GM23338 (cell line): ENCODE results near the gene RFX4. TPM values are rescaled to one million over a fixed set of nuclear protein-coding genes. Genes with fewer than 3 reads are reported as not detected.
"Not testable (repeated sequence)": the region's sequence is repeated elsewhere in the genome, so short reads cannot be mapped to it uniquely, and the experiment has no call there.

Source experiments
- ATAC-seq: fragments of 200-7000 bp; cut with Tn5 transposase; 3 replicates; pipeline ENCODE4 v1.9.1; 2020
- DNase-seq: peaks from one replicate; pipeline ENCODE4 v3.0.0-alpha.2; 2015; ENCODE audit warnings: low spot score
- H2AFZ ChIP-seq: fragments of 200-600 bp; sonication (generic); 2 replicates; pipeline ENCODE4 v1.8.0; 2016; ENCODE audit warnings: antibody characterized with exemption, mild to moderate bottlenecking, moderate library complexity
- H3F3A ChIP-seq: fragments of 200-600 bp; sonication (generic); replicated peaks from 2 replicates; pipeline ENCODE4 v1.8.0; 2017; ENCODE audit warnings: antibody characterized with exemption, mixed run types, low read depth
- H3K27ac ChIP-seq: fragments of 200-600 bp; sonication (generic); 2 replicates; pipeline ENCODE4 v1.6.1; 2016; ENCODE audit warnings: low read depth
- H3K27me3 ChIP-seq: fragments of 200-600 bp; sonication (generic); 2 replicates; pipeline ENCODE4 v1.8.0; 2016; ENCODE audit warnings: mild to moderate bottlenecking, mixed run types, moderate library complexity; ENCODE audit not compliant: insufficient read depth
- H3K36me3 ChIP-seq: fragments of 200-600 bp; sonication (generic); 2 replicates; pipeline ENCODE4 v1.8.0; 2016; ENCODE audit warnings: mild to moderate bottlenecking; ENCODE audit not compliant: insufficient read depth
- H3K4me1 ChIP-seq: fragments of 200-600 bp; sonication (generic); 2 replicates; pipeline ENCODE4 v1.8.0; 2016; ENCODE audit warnings: mild to moderate bottlenecking, moderate library complexity; ENCODE audit not compliant: insufficient read depth
- H3K4me2 ChIP-seq: fragments of 200-600 bp; sonication (generic); 2 replicates; pipeline ENCODE4 v1.7.1; 2017; ENCODE audit warnings: mixed run types
- H3K4me3 ChIP-seq: fragments of 200-600 bp; sonication (generic); 2 replicates; pipeline ENCODE4 v1.6.1; 2016; ENCODE audit warnings: mixed run types
- H3K79me2 ChIP-seq: fragments of 200-600 bp; sonication (generic); replicated peaks from 2 replicates; pipeline ENCODE4 v1.8.0; 2017; ENCODE audit warnings: mild to moderate bottlenecking; ENCODE audit not compliant: insufficient read depth
- H3K9me2 ChIP-seq: fragments of 200-600 bp; sonication (generic); 2 replicates; pipeline ENCODE4 v1.8.0; 2017; ENCODE audit not compliant: insufficient read depth
- H4K20me1 ChIP-seq: fragments of 200-600 bp; sonication (generic); replicated peaks from 2 replicates; pipeline ENCODE4 v1.8.0; 2017; ENCODE audit warnings: mild to moderate bottlenecking; ENCODE audit not compliant: insufficient read depth
- H3K27ac Mint-ChIP-seq: 2 replicates; pipeline ENCODE4 v1.8.0; 2020; ENCODE audit warnings: inconsistent platforms, mild to moderate bottlenecking, moderate library complexity, mixed read lengths
- H3K27me3 Mint-ChIP-seq: 3 replicates; pipeline ENCODE4 v1.8.0; 2022; ENCODE audit warnings: low read depth, mild to moderate bottlenecking, moderate library complexity, mixed read lengths, inconsistent platforms; ENCODE audit not compliant: insufficient read depth, poor library complexity
- H3K36me3 Mint-ChIP-seq: 3 replicates; pipeline ENCODE4 v1.8.0; 2021; ENCODE audit warnings: low read depth, mild to moderate bottlenecking, inconsistent platforms, moderate library complexity, mixed read lengths
- H3K4me1 Mint-ChIP-seq: 3 replicates; pipeline ENCODE4 v1.8.0; 2020; ENCODE audit warnings: mild to moderate bottlenecking, inconsistent platforms, mixed read lengths
- H3K4me3 Mint-ChIP-seq: 3 replicates; pipeline ENCODE4 v1.8.0; 2021; ENCODE audit warnings: moderate library complexity, mild to moderate bottlenecking, inconsistent platforms, mixed read lengths
- H3K9me3 Mint-ChIP-seq: 3 replicates; pipeline ENCODE4 v1.8.0; 2020; ENCODE audit warnings: moderate library complexity, mild to moderate bottlenecking, inconsistent platforms, mixed read lengths
- EZH2phosphoT487 ChIP-seq: fragments of 200-600 bp; sonication (generic); IDR thresholded peaks from one replicate; pipeline ENCODE4 v1.8.1; 2018; ENCODE audit warnings: antibody characterized with exemption; ENCODE audit not compliant: unreplicated experiment
- POLR2AphosphoS5 ChIP-seq: IDR thresholded peaks from 2 replicates; pipeline ENCODE4 v1.6.1; 2016; ENCODE audit warnings: antibody characterized with exemption, low read depth
- STAT1 ChIP-seq: IDR thresholded peaks from one replicate; pipeline ENCODE4 v1.6.1; 2016; ENCODE audit warnings: antibody characterized with exemption; ENCODE audit not compliant: unreplicated experiment
- ZNF114 ChIP-seq: fragments of 250-450 bp; sonication (Bioruptor Pico); IDR thresholded peaks from 2 replicates; pipeline ENCODE4 v1.5.0; 2020; ENCODE audit warnings: mild to moderate bottlenecking, moderate library complexity
- ZNF331 ChIP-seq: fragments of 250-450 bp; sonication (Bioruptor Pico); IDR thresholded peaks from 2 replicates; pipeline ENCODE4 v1.5.0; 2020; ENCODE audit warnings: low read depth, mild to moderate bottlenecking, moderate library complexity
- polyA plus RNA-seq: library from polyadenylated mRNA; unstranded; fragments of >200 nt; fragmentation: Nextera tagmentation; extraction: Ambion mirVana; gene quantifications from 2 replicates; pipeline ENCODE4 v1.2.1, GENCODE V29; 2016
- total RNA-seq: library from RNA; depleted of rRNA; stranded (reverse); fragments of >200 nt; shearing (Covaris generic); gene quantifications from 2 replicates; pipeline ENCODE4 v1.2.3, GENCODE V29; 2014
- TF ChIP-seq, protein P1 (sequence below): IDR thresholded peaks from one replicate; pipeline ENCODE4 v1.6.1; 2018; ENCODE audit warnings: antibody characterized with exemption; ENCODE audit not compliant: unreplicated experiment
- TF ChIP-seq, protein P2 (sequence below), 2 experiments: fragments of 200-600 bp in 1 of 2; sonication (generic) in 1 of 2; conservative IDR thresholded peaks; 2 replicates each; pipeline versions ENCODE4 v1.5.1 to v1.6.1; 2016 to 2017; ENCODE audit warnings: antibody characterized with exemption in 2 of 2, low read depth in 2 of 2, mild to moderate bottlenecking in 2 of 2, moderate library complexity in 1 of 2
- TF ChIP-seq, protein P3 (sequence below): IDR thresholded peaks from 2 replicates; pipeline ENCODE4 v1.6.1; 2016; ENCODE audit warnings: antibody characterized with exemption
- TF ChIP-seq, protein P4 (sequence below): fragments of 250-450 bp; sonication (Bioruptor Pico); IDR thresholded peaks from 2 replicates; pipeline ENCODE4 v1.5.0; 2020; ENCODE audit warnings: mild to moderate bottlenecking, moderate library complexity

The RFX4 gene
- total and polyA plus RNA-seq, 2 experiments from 2014 or later, result 0.23 TPM; not detected in 1

DNA sequence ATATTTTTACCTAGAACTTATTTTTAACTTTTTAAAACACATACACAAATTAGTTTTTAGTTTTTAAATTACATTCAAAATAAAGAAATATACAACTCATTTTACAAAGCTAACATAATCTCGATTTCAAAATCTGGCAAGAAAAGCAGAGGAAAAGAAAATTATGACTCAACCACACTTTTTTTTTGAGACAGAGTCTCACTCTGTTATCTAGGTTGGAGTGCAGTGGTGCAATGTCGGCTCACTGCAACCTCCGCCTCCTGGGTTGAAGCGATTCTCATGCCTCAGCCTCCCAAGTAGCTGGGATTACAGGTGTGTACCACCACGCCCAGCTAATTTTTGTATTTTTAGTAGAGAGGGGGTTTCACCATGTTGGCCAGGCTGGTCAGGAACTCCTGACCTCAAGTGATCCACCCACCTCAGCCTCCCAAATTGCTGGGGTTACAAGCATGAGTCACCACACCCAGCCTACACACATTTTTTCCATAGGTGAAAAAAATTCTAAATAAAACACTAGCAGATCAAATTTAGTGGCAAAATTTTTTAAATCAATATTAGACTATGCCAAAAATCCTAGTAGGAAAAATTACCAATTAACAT lies 143.9 kb downstream of the RFX4 start:
- H3K79me2 ChIP-seq, H3K36me3 Mint-ChIP-seq, H3K9me3 Mint-ChIP-seq, H2AFZ ChIP-seq, DNase-seq, H3K4me3 ChIP-seq, H3K4me1 ChIP-seq, H3K4me2 ChIP-seq, ATAC-seq, H3K27me3 Mint-ChIP-seq, H3K9me2 ChIP-seq, H3K4me3 Mint-ChIP-seq, H3K27ac Mint-ChIP-seq, H3K36me3 ChIP-seq, H4K20me1 ChIP-seq, H3K27me3 ChIP-seq, H3K27ac ChIP-seq, H3F3A ChIP-seq: not testable (repeated sequence)
- peaks cover 19% of the 10 kb centered on the region for H3K4me1 Mint-ChIP-seq

DNA sequence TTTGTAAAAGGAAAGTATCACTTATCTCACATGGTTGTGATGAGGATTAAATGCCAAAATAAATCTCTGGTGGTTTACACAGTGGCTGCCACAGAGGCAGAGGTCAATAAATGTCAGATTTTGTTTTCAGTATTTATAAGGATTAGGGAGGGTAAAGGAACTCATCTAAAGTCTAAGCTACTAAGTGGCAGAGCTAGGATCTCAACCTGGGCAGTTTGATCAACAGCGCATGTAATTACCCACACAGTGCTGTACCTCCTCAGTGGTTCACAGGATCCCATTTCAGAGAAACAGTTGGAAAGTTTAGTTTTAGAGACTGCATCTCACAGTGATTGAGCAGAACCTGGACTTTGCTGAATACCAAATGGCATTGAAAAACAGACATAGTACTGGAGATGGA lies 146.8 kb downstream of the RFX4 start:
- no peaks in the 10 kb centered on the region for H3K4me1 ChIP-seq
- Mint-ChIP-seq H3K27ac (no peak overlapping the region), H3K4me3 (no peak overlapping the region), H3K27me3 (peaks cover 8% of the 10 kb centered on the region), H3K9me3 (no peaks in the 10 kb centered on the region), H3K4me1 (no peaks in the 10 kb centered on the region), H3K36me3 (no peaks in the 10 kb centered on the region)
- ATAC-seq, result no peak
- H4K20me1 ChIP-seq, result no peaks in the 10 kb centered on the region
- H3K4me2 ChIP-seq, result no peak overlapping the region
- no peaks in the 10 kb centered on the region for H3K36me3 ChIP-seq
- no peak overlapping the region for H2AFZ ChIP-seq
- no peak overlapping the region for H3K27ac ChIP-seq
- no peak overlapping the region for H3K4me3 ChIP-seq
- H3K27me3 ChIP-seq, result no peaks in the 10 kb centered on the region
- no peak for DNase-seq
- no peaks in the 10 kb centered on the region for H3K79me2 ChIP-seq
- 0 out of 2 replicates have a peak, but pooled peaks cover 3% of the 10 kb centered on the region for H3K9me2 ChIP-seq
- no peaks in the 10 kb centered on the region for H3F3A ChIP-seq
- TF ChIP-seq POLR2AphosphoS5 (no peak), EZH2phosphoT487 (no peak), STAT1 (no peak), ZNF114 (no peak), ZNF331 (CRISPR knock-in tag) (no peak)
- TF ChIP-seq, protein P1, sequence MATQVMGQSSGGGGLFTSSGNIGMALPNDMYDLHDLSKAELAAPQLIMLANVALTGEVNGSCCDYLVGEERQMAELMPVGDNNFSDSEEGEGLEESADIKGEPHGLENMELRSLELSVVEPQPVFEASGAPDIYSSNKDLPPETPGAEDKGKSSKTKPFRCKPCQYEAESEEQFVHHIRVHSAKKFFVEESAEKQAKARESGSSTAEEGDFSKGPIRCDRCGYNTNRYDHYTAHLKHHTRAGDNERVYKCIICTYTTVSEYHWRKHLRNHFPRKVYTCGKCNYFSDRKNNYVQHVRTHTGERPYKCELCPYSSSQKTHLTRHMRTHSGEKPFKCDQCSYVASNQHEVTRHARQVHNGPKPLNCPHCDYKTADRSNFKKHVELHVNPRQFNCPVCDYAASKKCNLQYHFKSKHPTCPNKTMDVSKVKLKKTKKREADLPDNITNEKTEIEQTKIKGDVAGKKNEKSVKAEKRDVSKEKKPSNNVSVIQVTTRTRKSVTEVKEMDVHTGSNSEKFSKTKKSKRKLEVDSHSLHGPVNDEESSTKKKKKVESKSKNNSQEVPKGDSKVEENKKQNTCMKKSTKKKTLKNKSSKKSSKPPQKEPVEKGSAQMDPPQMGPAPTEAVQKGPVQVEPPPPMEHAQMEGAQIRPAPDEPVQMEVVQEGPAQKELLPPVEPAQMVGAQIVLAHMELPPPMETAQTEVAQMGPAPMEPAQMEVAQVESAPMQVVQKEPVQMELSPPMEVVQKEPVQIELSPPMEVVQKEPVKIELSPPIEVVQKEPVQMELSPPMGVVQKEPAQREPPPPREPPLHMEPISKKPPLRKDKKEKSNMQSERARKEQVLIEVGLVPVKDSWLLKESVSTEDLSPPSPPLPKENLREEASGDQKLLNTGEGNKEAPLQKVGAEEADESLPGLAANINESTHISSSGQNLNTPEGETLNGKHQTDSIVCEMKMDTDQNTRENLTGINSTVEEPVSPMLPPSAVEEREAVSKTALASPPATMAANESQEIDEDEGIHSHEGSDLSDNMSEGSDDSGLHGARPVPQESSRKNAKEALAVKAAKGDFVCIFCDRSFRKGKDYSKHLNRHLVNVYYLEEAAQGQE, result no peak
- TF ChIP-seq, protein P2, sequence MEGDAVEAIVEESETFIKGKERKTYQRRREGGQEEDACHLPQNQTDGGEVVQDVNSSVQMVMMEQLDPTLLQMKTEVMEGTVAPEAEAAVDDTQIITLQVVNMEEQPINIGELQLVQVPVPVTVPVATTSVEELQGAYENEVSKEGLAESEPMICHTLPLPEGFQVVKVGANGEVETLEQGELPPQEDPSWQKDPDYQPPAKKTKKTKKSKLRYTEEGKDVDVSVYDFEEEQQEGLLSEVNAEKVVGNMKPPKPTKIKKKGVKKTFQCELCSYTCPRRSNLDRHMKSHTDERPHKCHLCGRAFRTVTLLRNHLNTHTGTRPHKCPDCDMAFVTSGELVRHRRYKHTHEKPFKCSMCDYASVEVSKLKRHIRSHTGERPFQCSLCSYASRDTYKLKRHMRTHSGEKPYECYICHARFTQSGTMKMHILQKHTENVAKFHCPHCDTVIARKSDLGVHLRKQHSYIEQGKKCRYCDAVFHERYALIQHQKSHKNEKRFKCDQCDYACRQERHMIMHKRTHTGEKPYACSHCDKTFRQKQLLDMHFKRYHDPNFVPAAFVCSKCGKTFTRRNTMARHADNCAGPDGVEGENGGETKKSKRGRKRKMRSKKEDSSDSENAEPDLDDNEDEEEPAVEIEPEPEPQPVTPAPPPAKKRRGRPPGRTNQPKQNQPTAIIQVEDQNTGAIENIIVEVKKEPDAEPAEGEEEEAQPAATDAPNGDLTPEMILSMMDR (conservative IDR thresholded peaks at IDR 0.05; ENCODE audit: low read depth in 2 of 2), result no peak
- TF ChIP-seq, protein P3, sequence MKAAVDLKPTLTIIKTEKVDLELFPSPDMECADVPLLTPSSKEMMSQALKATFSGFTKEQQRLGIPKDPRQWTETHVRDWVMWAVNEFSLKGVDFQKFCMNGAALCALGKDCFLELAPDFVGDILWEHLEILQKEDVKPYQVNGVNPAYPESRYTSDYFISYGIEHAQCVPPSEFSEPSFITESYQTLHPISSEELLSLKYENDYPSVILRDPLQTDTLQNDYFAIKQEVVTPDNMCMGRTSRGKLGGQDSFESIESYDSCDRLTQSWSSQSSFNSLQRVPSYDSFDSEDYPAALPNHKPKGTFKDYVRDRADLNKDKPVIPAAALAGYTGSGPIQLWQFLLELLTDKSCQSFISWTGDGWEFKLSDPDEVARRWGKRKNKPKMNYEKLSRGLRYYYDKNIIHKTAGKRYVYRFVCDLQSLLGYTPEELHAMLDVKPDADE, result no peak
- TF ChIP-seq, protein P4, sequence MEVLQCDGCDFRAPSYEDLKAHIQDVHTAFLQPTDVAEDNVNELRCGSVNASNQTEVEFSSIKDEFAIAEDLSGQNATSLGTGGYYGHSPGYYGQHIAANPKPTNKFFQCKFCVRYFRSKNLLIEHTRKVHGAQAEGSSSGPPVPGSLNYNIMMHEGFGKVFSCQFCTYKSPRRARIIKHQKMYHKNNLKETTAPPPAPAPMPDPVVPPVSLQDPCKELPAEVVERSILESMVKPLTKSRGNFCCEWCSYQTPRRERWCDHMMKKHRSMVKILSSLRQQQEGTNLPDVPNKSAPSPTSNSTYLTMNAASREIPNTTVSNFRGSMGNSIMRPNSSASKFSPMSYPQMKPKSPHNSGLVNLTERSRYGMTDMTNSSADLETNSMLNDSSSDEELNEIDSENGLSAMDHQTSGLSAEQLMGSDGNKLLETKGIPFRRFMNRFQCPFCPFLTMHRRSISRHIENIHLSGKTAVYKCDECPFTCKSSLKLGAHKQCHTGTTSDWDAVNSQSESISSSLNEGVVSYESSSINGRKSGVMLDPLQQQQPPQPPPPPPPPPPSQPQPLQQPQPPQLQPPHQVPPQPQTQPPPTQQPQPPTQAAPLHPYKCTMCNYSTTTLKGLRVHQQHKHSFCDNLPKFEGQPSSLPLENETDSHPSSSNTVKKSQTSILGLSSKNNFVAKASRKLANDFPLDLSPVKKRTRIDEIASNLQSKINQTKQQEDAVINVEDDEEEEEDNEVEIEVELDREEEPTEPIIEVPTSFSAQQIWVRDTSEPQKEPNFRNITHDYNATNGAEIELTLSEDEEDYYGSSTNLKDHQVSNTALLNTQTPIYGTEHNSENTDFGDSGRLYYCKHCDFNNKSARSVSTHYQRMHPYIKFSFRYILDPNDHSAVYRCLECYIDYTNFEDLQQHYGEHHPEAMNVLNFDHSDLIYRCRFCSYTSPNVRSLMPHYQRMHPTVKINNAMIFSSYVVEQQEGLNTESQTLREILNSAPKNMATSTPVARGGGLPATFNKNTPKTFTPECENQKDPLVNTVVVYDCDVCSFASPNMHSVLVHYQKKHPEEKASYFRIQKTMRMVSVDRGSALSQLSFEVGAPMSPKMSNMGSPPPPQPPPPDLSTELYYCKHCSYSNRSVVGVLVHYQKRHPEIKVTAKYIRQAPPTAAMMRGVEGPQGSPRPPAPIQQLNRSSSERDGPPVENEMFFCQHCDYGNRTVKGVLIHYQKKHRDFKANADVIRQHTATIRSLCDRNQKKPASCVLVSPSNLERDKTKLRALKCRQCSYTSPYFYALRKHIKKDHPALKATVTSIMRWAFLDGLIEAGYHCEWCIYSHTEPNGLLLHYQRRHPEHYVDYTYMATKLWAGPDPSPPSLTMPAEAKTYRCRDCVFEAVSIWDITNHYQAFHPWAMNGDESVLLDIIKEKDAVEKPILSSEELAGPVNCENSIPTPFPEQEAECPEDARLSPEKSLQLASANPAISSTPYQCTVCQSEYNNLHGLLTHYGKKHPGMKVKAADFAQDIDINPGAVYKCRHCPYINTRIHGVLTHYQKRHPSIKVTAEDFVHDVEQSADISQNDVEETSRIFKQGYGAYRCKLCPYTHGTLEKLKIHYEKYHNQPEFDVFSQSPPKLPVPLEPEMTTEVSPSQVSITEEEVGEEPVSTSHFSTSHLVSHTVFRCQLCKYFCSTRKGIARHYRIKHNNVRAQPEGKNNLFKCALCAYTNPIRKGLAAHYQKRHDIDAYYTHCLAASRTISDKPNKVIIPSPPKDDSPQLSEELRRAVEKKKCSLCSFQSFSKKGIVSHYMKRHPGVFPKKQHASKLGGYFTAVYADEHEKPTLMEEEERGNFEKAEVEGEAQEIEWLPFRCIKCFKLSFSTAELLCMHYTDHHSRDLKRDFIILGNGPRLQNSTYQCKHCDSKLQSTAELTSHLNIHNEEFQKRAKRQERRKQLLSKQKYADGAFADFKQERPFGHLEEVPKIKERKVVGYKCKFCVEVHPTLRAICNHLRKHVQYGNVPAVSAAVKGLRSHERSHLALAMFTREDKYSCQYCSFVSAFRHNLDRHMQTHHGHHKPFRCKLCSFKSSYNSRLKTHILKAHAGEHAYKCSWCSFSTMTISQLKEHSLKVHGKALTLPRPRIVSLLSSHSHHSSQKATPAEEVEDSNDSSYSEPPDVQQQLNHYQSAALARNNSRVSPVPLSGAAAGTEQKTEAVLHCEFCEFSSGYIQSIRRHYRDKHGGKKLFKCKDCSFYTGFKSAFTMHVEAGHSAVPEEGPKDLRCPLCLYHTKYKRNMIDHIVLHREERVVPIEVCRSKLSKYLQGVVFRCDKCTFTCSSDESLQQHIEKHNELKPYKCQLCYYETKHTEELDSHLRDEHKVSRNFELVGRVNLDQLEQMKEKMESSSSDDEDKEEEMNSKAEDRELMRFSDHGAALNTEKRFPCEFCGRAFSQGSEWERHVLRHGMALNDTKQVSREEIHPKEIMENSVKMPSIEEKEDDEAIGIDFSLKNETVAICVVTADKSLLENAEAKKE (CRISPR knock-in tag), result no peak
